Stimulated activated CD8-positive, alpha-beta memory T cell treated with anti-CD3 and anti-CD28 coated beads, Interleukin-12 subunit alpha, Interleukin-12 subunit beta, amount 100 ng/mL, for 24 hours (primary cell): ENCODE measurements around the gene PTPRF.
"Not testable (repeated sequence)": the region's sequence is repeated elsewhere in the genome, so short reads cannot be mapped to it uniquely, and the experiment has no call there.

Source experiments
- DNase-seq: peaks from one replicate; pipeline ENCODE4 v3.0.0-alpha.2; 2020; ENCODE audit errors: extremely low read depth

Gene PTPRF

DNA sequence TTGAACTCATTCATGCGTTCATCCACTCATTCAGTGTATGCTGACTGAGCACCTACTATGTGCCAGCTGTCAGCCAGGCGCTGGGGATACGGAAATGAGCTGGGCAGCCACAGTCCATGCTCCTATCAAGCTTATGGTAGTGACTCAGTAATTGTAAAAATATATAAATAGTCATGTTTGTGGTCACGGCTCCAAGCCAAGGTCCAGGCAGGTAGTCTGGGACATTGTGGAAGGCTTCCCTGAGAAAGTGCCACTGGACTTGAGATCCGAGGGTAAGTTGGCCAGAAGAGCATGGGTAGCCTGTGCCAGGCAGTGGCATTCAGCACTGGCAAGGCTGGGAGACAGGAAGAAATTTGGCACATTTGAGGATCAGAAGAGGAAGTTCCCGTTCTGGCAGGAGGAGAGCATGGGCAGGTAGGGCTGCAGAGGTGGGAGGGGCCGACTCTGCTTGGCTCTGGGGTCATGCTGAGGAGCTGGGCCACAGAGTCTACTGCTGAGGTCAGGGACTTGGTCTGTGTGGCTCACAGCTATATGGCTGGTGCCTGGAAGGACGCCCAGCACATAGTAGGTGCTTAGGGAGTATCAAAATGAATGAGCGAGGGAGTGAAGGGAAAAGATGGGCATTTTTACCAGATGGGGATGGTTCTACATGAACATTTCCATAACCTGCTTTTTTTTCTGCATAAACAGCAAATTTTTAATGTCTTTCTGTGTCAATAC lies 6.9 kb downstream of the PTPRF start:
- DNase-seq: no peak

DNA sequence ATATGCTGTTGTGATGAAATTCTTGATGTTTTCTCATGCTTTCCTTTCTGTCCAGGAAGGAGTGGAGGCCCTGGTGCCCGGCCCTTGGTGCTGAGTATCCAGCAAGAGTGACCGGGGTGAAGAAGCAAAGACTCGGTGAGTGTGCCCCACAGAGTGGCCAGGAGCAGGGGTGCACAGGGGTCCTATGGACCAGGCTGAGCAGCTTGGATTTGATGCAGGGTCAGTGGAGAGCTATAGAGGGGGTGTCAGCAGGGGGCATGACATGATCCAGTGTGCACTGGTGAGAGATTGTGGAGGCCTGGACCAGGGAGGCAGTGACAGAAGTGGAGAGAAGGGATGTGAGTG lies 7.4 kb downstream of the PTPRF start:
- no peak for DNase-seq

DNA sequence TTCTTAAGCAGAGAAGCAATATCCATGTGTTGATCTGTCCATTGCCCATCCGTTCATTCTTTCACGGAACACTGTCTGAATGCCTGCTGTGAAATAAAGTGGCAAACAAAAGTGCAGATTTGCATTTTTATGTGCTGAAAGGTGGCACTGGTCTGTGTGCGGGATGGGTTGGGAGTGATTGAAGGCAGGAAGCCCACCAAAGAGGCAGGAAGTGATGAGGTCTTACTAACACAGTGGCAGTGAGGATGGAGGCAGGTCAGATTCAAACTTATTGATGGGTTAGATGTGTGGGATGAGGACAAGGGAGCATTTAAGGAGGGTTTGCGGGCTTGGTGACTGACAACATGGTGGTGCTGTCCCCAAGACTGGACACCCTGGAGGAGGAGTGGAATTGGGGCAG lies 8.3 kb downstream of the PTPRF start:
- no peak for DNase-seq

DNA sequence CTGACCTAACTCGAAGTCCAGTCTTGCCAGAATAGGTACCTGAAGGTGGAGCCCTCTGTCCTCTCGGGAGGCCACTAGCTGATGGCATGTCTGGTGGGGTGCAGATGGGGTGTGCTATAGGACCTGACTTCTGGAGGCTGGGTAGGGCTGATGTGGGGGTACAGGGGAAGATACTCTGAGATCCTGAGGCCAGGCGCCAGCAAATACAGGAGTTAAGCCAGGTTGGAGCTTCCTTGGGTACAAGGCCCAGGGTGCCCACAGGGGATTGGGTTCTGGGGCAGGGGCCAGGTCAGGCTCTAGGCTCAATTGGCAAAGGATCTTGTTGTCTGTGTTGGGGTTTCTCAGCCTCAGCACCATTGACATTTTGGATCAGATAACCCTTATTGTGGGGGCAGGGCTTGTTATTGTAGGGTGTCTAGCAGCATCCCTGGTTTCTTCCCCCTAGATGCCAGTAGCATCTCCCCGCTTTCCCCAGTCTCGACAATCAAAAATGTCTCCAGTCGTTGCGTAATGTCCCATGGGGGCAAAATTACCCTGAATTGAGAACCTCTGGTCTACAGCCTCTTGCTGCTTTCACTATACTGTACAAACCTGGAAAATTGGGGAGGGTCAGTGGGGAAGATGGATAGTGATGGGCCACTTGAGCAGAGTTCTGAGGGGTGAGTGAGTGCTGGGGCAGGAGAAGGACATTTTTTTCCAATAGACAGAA lies 9.2 kb downstream of the PTPRF start:
- DNase-seq: no peak

DNA sequence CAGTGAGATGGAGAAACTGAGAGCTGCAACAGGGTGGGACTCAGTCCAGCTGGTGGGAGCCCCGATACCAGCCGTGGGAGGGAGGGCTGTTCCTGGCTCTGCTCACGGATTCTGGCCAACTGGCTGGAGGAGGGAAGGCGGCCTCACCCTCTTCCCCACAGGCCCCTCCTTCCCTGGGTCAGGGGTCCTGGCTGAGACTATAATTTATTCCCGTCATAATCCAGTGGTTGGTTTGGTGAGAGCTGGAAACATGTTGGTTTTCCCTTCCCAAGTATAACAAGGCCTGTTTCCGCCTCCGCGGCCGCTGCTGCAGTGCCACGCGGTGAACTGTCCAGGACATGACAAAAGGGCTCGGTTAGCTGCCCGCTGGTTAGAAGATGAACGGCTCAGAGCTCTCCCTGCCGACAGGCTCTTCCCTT lies 10.0 kb downstream of the PTPRF start:
- DNase-seq: no peak

DNA sequence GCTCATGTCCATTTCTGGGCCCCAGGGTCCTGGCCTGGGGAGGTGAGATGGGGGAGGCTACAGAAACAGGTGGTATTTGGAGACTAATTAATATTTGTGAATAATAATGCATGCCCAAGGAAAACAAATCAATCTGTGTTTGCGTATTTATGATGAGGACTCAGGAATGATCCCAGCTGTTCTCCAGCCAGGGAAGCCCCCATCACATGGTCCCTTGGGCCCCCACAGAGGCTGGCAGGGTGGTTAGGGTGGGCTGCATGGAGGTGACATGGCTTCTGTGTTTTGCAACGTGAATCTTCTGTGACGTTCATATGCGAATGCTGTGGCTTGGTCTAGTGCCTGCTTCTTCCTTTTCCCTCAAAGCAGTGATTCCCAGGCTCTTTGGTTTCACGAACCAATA lies 10.5 kb downstream of the PTPRF start:
- no peak for DNase-seq

DNA sequence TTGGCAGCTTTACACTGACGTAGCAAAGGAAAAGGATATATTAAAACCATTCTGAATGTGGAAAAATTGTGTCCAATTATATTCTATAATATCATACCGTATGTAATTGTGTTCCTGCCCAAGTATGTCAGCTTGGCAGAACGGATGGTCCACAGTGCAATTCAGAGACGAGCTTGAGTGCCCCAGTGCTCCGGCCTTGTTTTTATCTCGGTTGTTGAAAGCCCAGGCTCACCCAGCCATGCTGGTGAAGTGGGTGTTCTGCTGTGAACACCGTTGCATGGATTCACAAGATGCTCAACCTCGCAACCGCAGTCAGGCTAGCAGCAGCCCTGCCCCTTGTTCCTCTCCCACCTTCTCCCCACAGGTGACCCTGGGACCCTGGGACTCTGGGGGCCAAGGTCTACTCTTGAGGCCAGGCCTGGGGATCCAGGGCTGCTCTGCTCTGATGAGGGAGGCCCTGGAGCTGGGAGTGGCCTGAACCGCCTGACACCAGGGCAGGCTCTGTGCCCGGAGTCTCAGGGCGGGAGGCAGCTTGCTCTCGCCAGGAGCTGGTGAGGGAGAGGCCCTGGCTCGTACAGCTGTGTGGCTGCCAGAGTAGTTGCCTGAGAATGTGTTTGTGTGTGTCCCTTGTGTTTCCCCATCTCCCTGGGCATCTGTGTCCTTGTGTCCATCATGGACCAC lies 11.2 kb downstream of the PTPRF start:
- DNase-seq: no peak

DNA sequence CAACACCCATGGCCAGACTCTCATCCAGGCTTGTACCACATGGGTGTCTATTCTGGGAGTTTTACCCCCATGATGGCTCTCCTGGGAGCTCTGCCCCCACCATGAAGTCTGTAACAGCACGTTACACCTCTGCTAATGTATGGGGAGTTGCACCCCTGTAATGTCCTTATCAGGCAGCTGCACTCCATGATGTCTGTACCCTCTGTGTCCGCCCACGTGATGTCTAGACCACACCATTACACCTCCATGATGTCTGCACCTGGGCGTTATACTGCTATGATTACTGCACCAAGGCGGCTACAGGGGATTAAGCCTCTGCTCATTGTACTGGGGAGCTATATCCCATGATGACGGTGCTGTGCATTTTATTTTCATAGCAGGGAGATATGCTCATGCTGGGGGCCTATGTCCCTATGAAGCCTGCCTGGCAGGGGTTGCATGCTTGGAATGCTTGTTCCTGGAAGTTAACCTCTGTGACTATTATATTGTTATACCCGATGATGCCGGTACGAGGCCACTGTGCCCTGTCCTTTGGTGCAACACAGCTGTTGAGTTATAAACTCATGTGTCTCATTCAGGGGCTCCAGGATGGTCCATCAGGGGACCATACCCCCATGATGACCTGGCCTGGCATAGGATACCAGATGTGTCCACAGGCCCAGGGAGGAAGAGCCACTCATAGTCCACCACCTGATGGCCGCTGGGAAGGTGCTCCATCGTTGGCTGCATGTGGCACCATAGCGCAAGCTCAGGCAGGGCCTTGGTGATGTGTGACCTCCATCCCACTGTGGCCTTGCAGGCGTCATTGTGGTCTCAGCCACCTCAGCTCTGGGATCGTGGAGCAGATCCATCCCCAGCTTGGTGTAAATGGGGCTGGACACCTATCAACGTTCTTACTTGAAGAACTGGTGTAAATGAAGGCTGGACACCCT lies 12.1 kb downstream of the PTPRF start:
- no peak for DNase-seq

DNA sequence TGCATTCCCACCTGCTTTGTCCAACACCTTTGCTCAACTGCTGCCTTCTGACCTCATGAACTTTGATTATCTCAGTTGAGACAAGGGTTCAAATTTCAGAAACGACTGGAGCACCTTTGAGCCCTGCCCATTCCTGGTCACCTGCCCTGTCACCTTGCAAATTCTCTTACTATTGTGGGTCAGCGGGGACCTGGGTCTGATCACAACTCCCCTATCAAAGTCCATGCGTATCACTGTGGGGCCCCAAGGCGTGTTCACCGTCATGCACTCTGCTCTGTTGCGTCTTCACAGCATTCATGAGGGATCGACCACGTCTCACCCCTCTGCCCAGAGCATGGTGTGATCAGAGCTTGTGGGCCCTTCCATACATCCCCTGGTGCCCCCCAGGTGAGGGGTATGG lies 12.9 kb downstream of the PTPRF start:
- no peak for DNase-seq

DNA sequence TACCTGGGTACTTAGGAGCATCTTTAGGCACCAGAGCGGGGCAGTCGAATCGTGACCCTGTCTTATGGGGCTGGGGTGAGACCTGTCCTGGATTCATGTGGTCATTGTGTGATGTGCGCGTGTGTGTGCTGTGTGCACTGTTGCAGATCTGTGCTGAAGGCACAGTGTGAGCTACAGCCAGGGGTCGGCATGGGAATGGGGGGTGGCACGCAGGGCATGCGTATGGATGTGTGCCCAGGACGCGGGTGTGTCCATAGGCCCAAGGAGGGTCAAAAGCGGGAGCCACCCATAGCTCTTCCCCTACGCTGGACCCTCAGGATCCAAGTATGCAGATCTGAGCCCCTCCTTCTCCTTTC lies 14.6 kb downstream of the PTPRF start:
- no peak for DNase-seq

DNA sequence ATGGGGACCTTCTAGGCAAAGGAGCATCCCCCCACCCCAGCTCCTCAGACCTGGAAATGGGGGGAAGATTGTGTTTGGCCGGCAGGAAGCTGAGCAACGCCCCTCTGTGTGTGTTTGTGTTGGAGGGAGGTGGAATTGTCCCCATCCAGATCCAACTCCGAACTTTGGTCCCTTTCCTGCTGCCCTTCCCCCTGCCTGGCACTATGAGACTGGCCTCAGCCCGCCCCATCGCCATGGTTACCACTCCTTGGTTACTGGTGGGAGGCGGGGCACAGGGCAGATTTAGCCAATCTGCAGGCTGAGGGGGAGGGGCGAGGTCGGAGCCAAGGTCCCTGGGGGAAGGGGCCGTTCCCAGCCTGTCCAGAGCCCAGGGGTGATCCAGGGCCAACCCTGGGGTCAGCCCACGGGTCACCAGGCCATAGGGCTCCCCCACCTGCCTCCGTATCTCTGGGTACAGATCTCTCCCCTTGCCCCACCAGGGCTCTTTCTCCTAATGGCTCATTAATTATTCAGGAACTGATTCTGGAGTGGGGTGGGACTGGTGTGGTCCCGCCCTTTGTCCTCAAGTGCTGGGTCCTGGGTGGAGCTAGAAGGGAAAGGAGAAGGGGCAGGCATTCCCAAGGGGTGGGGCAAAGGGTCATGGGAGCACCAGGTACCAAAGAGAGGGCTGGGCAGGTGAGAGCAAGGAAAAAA lies 15.2 kb downstream of the PTPRF start:
- DNase-seq: no peak

DNA sequence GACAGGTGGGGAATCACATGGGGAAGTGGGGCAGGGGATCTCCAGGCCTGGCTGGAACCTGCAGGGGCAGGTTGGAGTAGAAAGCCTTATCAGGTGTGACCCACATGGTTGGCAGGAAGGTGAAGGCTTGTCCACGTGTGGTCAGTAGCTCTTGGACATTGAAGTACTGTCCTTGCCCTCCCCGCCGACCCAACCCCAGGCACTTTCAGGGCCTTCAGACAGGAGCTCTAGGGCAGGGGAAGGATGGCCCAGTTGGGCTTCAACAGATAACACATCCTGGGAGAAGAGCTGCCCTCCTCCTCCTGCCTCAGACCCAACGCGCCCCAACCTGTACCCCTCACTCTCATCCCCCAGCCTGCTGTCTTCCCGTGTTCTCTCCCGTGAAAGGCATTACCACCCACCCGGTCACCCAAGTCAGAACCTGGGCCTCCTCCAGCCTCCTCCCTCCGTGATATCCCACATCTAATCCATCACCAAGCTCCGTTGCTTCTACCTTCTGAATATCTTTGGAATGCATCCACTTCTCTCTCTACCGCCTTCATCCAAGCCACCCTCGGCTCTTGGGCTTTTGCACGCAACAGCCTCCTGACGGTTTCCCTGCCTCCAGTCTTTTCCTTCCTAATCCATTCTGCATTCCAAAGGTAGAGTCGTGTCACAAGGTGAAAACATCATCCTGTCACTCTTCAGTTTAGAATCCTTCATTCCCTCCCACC lies 15.9 kb downstream of the PTPRF start:
- DNase-seq: no peak

DNA sequence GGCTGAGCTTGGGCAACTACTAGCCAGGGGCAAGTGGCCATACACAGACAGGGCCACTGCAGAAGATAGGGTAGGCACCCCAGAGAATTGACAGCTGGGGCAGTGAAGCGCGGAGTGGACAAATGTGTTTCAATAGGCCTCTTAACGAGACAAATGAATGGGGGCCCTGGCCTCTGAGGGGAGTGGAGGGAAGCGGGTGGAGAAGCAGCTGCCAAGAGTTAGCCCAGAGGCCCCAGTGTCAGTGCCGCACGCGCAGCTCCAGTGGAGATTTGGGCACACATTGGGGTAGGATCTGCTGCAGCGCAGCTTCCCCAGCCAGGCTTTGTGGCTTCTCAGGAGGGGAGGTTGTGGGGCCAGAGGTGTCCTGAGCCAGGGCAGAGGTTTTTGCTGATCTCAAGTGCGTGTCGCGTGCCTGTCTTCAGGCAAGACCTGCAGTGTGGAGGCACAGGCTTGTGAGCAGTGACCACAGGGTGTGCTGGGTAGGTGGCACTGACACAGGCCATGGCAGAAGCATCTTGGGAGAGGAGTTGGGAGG lies 16.9 kb downstream of the PTPRF start:
- no peak for DNase-seq

DNA sequence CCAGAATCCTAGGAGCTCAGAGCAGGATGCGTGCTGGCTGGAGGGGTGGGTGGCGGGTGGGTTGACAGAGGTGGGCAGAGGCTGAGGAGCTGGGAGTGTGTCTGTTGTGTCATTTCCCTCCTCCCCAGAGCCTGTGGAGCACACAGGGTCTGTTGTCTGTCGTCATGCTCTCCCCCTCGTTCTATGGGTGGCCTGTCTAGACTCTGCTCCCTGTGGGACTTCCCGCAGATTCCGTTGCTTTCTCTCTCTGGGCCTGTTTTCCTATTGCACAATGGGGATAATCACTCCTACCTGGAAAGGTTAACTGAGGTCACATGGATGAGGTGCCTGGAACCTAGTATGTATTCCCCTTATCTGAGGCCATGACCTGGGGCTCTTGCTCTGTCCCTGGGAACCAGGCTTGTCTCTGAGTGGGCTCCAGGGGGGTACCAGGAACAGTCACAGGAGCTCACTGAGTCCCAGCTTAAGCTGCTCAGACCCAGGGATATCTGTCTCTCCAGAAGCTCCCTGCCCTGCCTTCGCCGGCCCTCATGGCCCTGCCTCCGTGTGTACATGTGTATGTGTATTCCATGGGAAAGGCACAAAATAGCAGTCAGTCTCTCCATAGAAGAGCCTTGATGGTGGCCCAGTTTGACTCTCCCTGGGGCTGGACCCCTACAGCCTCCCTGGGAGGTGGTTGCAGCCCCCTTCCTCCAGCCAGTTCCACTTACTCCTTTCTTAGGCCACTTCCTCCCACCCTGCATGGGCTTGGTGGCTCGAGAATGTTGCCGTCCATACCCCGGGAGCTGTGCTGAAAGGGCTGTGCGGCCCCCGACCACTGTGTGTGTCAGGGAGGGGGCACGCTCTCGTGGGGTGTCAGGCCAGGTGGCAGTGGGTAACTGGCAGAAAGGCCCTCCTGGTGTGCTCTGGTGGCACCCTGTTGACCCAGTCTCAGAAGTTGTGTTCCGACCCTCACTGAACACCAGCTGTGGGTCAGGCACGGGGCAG lies 17.9 kb downstream of the PTPRF start:
- DNase-seq: no peak

DNA sequence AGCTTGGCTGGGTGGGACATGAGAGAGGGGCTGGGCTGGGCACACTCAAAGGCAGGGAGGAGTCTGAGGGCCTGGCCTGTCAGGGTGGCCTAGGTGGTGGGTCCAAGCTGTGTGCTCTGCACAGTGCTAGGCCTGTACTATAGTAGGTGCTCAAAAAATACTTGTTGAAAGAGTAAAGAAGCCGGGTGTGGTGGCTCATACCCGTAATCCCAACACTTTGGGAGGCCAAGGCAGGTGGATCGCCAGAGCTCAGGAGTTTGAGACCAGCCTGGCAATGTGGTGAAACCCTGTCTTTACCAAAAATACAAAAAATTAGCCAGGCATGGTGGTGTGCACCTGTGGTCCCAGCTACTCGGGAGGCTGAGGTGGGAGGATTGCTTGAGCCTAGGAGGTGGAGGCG lies 18.7 kb downstream of the PTPRF start:
- not testable (repeated sequence) for DNase-seq

DNA sequence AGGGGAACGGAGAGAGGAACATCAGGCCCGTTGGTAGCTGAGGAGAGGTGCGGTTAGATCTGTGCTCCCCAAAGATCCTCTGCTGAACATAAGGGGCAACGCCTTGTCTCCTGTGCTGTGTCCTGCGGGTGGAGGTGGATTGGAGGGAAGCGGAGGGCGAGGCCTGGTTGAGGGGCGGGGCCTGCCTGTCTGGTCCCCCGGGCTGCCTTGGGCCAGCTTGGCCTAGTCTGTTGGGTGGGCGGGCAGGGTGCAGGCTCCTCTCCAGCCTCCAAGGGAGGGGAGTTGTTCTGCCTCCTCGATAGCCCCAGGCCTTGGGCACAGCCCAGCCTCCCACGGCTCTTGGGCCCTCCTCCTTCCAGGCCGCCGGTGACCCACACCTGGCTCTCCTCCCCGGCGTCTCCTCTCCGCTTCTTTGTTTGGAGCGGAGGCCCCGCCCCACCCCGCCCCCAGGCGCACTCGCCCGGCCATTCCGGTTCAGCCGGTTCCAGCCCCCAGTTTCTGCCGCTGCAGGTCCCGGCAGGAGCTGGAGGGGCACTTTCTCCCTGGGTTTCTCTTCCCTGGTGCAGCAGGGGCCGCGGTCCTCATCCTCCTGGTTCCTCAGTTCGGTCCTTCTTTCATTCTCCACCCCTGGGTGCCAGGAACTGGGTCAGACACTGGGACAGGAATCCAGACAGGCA lies 19.4 kb downstream of the PTPRF start:
- no peak for DNase-seq

DNA sequence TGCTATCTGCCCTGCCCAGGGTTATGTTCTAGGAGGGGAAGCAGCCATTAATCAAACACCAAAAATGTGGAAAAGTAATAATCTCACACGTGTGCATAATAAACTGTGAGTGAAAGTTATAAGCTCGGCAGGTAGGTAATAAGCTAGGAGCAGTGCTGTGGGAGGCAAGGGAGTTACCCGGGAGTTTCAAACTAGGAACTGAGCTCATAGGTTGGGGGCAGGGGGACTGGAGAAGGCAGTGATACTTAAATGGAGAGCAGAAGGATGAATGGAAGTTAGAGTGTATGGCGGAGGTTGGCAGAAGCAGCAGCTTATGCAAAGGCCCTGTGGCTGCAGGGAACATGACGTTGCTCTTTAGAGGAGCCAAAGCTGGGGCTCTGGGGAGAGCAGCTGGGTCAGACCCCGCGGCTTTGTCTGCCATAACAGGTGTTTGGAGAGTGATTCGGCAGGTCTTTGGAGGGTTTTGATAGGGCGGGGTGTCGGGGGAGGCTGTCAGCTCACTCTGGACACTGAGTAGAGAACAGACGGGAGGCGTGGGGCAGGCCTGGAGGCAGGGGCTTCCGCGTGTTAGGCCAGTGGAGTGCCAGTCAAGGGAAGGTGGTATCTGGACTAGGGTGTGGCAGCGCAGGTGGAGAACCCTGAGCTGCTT lies 20.0 kb downstream of the PTPRF start:
- no peak for DNase-seq

DNA sequence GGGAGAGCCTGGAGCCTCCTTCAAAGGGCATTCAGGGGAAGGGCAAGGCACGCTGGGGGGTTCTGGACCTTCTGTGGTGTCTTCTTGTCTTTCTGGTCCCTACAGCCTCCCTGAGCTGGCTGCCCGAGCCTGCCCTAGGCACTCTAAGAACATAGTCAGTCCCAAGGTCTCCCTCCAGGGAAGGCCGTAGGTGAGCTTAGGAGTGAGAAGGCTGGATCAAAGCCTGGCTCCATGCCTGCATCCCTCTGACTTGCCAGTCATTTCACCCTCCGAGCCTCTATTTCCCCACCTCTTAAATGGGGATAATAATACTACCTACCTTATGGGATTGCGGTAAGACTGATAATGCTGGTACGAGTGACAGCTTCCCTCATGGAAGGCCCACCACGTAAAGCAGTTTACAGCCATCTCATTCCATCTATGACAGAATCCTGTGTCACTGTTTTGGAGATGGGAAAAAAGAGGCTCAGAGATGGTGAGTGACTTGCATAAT lies 20.8 kb downstream of the PTPRF start:
- DNase-seq: no peak
